ENCODE results near the gene USP34.
"Not testable (repeated sequence)": the region's sequence is repeated elsewhere in the genome, so short reads cannot be mapped to it uniquely, and the experiment has no call there.

USP34 gene

GRCh38 chr2:61421611-61422010 is 49.3 kb downstream of the USP34 start:
- no peak for DNase-seq

GRCh38 chr2:61420991-61421544 is 49.8 kb downstream of the USP34 start:
- peak; percentile 61 for DNase-seq

- peak; percentile 47 for DNase-seq
Observed at GRCh38 chr2:61419570-61419969, 51.3 kb downstream of the USP34 start.

GRCh38 chr2:61419129-61419528 is 51.8 kb downstream of the USP34 start:
- DNase-seq: peak; percentile 48

GRCh38 chr2:61416871-61417645 is 53.8 kb downstream of the USP34 start:
- no peak for DNase-seq

- DNase-seq: no peak
Observed at GRCh38 chr2:61415265-61415664, 55.6 kb downstream of the USP34 start.

GRCh38 chr2:61414674-61415073 is 56.2 kb downstream of the USP34 start:
- no peak for DNase-seq

- DNase-seq: no peak
Observed at GRCh38 chr2:61411109-61411508, 59.8 kb downstream of the USP34 start.

- DNase-seq: no peak
Observed at GRCh38 chr2:61410185-61410584, 60.7 kb downstream of the USP34 start.

- no peak for DNase-seq
Observed at GRCh38 chr2:61405813-61406212, 65.1 kb downstream of the USP34 start.

- DNase-seq: no peak
Observed at GRCh38 chr2:61404438-61404837, 66.4 kb downstream of the USP34 start.

- DNase-seq: no peak
Observed at GRCh38 chr2:61398413-61398812, 72.5 kb downstream of the USP34 start.

- no peak for DNase-seq
Observed at GRCh38 chr2:61396005-61396404, 74.9 kb downstream of the USP34 start.

- not testable (repeated sequence) for DNase-seq
Observed at GRCh38 chr2:61387588-61387987, 83.3 kb downstream of the USP34 start.

- not testable (repeated sequence) for DNase-seq
Observed at GRCh38 chr2:61380882-61381197, 90.0 kb downstream of the USP34 start.

- DNase-seq: no peak
Observed at GRCh38 chr2:61380056-61380881, 90.6 kb downstream of the USP34 start.

GRCh38 chr2:61379521-61379920 is 91.4 kb downstream of the USP34 start:
- no peak for DNase-seq

GRCh38 chr2:61378281-61378680 is 92.6 kb downstream of the USP34 start:
- DNase-seq: no peak

GRCh38 chr2:61377046-61377445 is 93.8 kb downstream of the USP34 start:
- DNase-seq: no peak

- no peak for DNase-seq
Observed at GRCh38 chr2:61376211-61376610, 94.7 kb downstream of the USP34 start.

- DNase-seq: peak; percentile 8
Observed at GRCh38 chr2:61371027-61371426, 99.9 kb downstream of the USP34 start.

GRCh38 chr2:61368687-61369665 is 101.9 kb downstream of the USP34 start:
- peak; percentile 83 for DNase-seq

- no peak for DNase-seq
Observed at GRCh38 chr2:61367177-61367576, 103.7 kb downstream of the USP34 start.
